Putamen (tissue), 1 donor: ENCODE data around the gene HOXB3.

Experiments
- DNase-seq: peaks from one replicate; pipeline ENCODE4 v3.0.0-alpha.2; 2016; ENCODE audit warnings: low spot score

The HOXB3 gene

GRCh38 chr17:48597778-48598631 lies 8.0 kb upstream of the HOXB3 start:
- DNase-seq = no peak

DNA sequence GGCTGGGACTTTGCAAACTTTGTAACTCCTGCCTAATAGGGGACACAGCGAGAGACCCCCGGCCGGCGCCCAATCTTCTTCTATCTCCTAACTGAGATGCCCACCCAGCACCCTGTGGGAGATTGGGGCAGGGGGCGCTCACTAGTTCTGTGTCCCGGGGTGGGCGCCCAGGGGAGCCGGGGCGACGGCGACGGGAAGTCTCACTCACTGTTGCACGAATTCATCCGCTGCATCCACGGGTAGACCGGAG lies 7.4 kb upstream of the HOXB3 start:
- no peak for DNase-seq

- no peak for DNase-seq
These were observed 6.9 kb upstream of the HOXB3 start for GRCh38 chr17:48596735-48597527.

DNA sequence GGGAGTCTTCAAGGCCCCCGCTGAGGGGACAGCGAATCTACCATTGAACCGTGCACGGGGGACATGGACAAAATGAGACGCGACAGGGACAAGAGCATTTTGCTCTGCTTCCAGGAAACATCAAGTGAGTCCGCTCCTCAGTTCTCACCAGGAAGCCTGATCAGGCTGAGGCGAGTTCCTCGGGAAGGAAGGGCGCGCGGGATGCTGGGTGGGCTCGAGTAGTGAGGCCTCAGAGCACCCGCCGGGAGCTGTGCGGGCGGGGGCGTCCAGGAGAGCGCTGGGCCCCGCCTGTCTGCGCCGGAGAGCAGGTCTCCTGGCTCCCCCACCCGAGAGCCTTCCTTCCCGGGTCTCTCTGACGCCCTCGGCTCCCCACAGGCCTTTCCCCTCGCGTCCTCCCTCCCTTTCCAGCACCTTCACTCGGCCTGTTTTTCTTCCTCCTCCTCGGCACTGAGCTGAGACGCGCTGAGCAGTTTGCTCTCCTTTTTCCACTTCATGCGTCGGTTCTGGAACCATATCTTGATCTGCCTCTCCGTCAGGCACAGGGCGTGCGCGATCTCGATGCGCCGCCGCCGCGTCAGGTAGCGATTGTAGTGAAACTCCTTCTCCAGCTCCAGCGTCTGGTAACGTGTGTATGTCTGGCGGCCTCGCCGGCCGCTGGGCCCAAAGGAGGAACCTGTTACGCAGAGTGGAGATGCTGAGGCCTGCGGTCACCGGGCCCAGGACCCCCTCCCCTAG lies 6.1 kb upstream of the HOXB3 start:
- DNase-seq = no peak

DNA sequence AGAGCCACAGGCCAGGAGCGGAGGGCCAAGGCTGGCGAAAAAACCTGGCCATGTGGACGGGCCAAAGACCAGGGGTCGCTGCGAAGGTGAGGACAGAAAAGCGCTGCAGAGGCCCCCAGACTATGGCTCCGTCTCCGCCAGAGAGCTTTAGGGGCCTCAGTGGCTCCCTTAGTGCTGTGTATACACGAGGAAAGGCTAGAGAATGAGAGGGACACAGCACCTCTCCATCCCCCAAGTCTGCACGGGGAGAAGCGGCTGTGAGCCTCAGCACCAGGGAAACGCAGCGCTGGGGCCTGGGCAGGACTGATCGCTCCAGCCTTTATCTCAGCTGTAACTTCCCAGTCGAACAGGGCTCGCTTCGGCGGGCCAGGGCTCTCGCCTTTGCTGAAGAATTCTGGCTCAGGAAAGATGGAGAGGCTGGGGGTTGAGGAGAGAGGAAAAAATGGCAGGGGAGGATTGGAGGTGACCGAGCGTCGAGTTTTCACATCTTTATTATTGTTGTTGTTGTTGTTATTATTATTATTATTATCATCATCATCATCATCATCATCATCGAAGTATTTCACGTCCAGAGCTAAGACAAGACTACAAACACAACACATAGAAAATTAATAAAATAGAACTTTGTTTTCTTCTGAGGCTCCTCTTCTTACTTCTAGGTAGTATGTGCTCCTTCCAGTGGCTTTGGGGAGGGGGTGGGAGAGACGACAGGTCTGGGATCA lies 5.4 kb upstream of the HOXB3 start:
- no peak for DNase-seq

GRCh38 chr17:48594538-48595277 lies 4.7 kb upstream of the HOXB3 start:
- DNase-seq = no peak

DNA sequence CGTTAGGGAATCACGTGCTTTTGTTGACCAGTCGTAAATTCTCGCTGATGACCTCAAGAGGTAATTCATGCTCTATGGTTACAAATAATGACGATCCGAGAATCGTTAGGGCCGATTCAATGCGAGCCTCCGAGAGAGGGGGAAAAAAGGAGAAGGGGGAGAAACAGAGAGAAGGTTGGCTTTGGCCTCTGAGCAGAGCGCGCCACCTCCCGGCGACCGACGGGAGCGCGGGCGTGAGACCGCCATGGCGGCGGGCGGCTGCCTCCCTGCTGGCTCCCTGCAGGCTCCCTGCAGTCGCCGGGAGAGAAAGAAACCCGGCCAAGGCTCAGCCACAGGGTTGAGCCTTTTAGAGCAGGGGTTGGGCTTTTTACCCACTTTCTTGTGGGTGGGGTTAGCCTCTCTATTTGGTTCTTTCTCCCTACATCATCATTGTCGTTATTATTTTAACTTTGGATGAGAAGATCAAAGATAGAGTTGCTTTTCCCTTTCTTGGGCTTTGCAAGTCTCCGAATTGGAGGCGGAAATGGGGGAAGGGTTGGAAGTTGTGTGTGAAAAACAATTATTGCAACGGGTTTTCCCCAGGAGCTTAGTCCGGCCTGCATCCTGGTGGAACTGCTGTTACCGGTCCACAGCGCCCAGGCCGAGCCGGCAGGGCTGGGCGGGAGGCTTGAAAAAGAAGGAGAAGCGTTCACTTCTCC lies 3.9 kb upstream of the HOXB3 start:
- no peak for DNase-seq

DNA sequence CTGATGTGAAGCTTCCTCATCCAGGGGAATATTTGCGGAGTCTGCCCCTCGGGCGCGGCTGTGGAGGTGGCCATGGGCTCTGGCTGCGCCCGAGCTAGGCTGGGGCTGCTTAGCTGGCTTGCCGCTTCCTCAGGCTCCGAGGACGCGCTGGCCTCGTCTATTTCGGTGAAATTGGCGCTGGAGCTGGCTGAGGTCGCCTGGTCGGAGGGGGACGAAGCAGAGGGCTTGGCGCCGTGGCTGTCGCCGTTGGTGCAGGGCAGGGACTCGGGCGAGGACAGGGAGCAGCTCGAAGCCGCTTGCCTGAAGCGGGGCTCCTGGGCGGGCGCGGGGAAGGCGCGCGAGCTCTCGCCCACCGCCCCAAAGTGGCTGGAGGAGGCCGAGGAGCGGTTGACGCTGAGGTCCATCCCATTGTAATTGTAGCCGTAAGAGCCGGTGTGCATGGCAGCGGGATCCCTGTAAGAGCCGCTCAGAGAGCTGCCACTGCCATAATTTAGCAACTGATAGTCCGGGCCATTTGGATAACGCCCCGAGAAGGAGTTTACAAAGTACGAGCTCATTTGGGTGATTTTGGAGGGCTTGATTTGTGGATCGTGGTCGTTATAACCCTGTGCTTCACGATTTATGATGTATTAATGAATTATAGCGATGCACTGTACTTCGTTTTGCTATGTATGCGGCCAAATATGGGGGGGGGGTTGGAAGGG lies 3.2 kb upstream of the HOXB3 start, which contains the start of gene HOXB5:
TSS of gene HOXB5 (minus strand) at position 654 of the 704 bp plus-strand sequence. CDS start at position 557, 97 bp downstream.
- no peak for DNase-seq

DNA sequence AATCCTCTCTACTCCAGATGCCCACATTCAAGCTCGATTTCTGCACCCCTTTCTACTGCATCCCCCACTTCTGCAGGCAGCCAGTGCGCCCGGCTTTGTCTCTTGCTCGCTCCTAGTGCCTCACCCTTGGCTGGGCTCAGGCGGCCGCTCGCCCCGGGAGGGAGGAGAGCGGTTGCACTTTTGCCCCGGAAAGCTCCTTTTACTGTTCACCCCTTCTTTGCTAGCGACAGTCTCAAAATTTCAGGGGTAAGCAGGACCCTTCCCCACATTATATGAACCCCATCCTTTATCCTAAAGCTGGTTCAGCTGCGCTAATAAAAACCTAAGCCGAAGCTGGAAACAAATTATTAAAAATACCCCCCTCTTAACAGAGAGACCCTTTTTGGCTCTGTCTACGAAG lies 2.5 kb upstream of the HOXB3 start:
- DNase-seq = no peak

GRCh38 chr17:48592057-48592514 lies 2.0 kb upstream of the HOXB3 start:
- DNase-seq = no peak

DNA sequence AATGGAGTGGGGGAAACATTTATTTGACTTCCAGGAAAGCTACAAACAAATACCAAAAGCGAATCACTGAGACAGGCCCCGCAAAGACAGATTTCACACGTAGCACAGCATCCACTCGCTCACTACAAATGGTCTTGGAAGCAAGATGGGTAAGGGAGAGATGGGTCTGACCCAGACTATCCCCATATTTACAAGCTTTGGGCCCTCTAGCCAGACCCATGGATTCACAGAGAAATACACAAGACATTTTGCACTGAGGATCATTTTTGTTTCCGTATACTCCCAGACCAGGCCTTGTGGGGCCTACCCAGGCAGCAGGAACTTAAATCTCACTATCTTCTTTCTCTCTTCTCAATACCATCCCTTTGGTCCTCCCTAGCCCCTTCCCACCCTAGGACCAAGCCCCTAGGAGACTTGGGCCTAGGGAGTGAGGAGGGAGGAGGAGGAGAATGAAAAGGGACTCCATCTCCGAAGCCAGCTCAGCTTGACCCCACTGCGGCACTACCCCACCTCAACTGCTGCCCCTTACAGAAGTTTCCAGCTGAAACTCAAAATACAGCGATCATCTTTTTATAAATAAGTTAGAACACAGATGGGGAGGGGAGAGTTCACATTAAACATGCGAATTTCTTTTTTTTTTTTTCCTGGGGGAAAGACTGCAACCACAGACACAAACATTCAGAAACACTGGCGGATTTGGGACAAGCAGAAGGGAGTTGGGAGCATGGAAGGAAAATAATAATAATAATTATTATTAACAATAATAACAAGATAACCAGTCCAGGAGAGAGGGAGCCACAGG lies 1.4 kb upstream of the HOXB3 start:
- DNase-seq = no peak

GRCh38 chr17:48590607-48591161 lies 643 bp upstream of the HOXB3 start:
- DNase-seq = no peak

GRCh38 chr17:48589060-48589830 lies 796 bp downstream of the HOXB3 start:
- no peak for DNase-seq

- no peak for DNase-seq
These were observed 1.5 kb downstream of the HOXB3 start for GRCh38 chr17:48588528-48588927.

DNA sequence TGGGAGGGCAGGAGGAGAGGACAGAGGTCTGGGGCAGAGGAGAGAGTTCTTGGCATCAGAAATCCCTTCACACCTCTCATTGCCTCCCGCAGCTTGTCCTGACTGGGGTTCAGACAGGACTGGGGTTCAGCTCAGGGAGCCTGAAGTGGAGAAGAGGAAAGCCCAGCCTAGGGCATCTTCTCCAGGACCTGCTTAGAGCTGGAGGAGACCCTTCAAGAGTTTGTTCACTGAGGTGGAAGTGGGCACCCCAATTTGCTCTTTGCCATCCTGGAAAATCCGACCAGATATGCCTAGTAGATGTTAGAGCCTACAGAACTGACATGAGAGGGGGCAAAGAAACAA lies 2.0 kb downstream of the HOXB3 start:
- no peak for DNase-seq

GRCh38 chr17:48587276-48588073 lies 2.6 kb downstream of the HOXB3 start:
- no peak for DNase-seq
